Measurements from ENCODE around the gene INSYN2A. TPM values are rescaled to one million over a fixed set of nuclear protein-coding genes. Genes with fewer than 3 reads are reported as not detected.

INSYN2A gene
- total RNA-seq (2013) = not detected
- polyA plus RNA-seq (not detected), polyA minus RNA-seq (not detected in 2 replicates), total RNA-seq (0 to 1.5 (median 0.08) reads per million in 11 experiments)

GRCh38 chr10:127196282-127197153 lies at the start of gene INSYN2A:
INSYN2A (minus strand) TSS chr10:127196591; CDS start chr10:127176395, 20,196 bp downstream.
- Mint-ChIP-seq H3K27ac (no peak within 1 kb of the TSS), H3K36me3 (no peaks in the 10 kb centered on the region), H3K27me3 (ENCODE audit: low read depth in 3 of 3) (peaks cover 38 to 57% (median 48%) of the 10 kb centered on the region in 3 donors), H3K4me1 (peaks cover 3% of the 10 kb centered on the region), H3K9me3 (peaks cover 0 to 7% (median 0%) of the 10 kb centered on the region in 7 donors), H3K4me3 (peak within 1 kb of the TSS; percentile 12 to 86)
- H3K27me3 ChIP-seq (ENCODE audit: control insufficient read depth in 2 of 2, insufficient read depth in 2 of 2, low read length in 2 of 2) = peaks cover 39 to 51% of the 10 kb centered on the region in 2 donors
- no peaks in the 10 kb centered on the region for H3K36me3 ChIP-seq (replicated peaks in 1 of 2; ENCODE audit: control insufficient read depth in 1 of 2, insufficient read depth in 2 of 2, low read length in 2 of 2)
- no peak for DNase-seq
- no peak within 1 kb of the TSS for H3K27ac ChIP-seq (ENCODE audit: low read depth in 1 of 2, low read length in 2 of 2)
- intact Hi-C loops (cut with micrococcal nuclease) = no loop called here
- H4K20me1 ChIP-seq (ENCODE audit: insufficient read depth, low read length) = no peaks in the 10 kb centered on the region
- TF ChIP-seq CTCF (IDR thresholded peaks at IDR 0.05) = no peak
- no peak within 1 kb of the TSS for H2AFZ ChIP-seq (ENCODE audit: insufficient read depth, low read depth, low read length, poor library complexity, severe bottlenecking)
- 3% methylated on average over 55 of the region's 81 CpGs for WGBS (ENCODE audit: insufficient coverage)
- H3K9me3 ChIP-seq (replicated peaks in 1 of 2; ENCODE audit: control insufficient read depth in 1 of 2, insufficient read depth in 1 of 2, low read length in 2 of 2) = no peaks in the 10 kb centered on the region
- H3K79me2 ChIP-seq (ENCODE audit: insufficient read depth, low read length) = no peaks in the 10 kb centered on the region
- no peaks in the 10 kb centered on the region for H3K4me1 ChIP-seq (ENCODE audit: control insufficient read depth in 1 of 2, insufficient read depth in 2 of 2, low read length in 2 of 2)
- H3K9ac ChIP-seq (ENCODE audit: insufficient read depth, low read length, poor library complexity, severe bottlenecking) = no peak within 1 kb of the TSS
- H3K4me2 ChIP-seq (replicated peaks; ENCODE audit: extremely low read depth, low read length, poor library complexity, severe bottlenecking) = peak within 1 kb of the TSS; percentile 4
- H3K4me3 ChIP-seq (replicated peaks in 1 of 3; ENCODE audit: low read depth in 2 of 3, low read length in 3 of 3) = no peak within 1 kb of the TSS

GRCh38 chr10:127245456-127245855 lies 49.1 kb upstream of the INSYN2A start:
- WGBS (ENCODE audit: insufficient coverage) = 86% methylated on average over 10 of the region's 10 CpGs

More at GRCh38 chr10:127245456-127245855, 49.1 kb upstream of the INSYN2A start:
- Histone ChIP-seq H4K20me1 (ENCODE audit: insufficient read depth, low read length) (no peaks in the 10 kb centered on the region), H3K4me2 (replicated peaks; ENCODE audit: extremely low read depth, low read length, poor library complexity, severe bottlenecking) (no peak overlapping the region), H3K4me1 (ENCODE audit: control insufficient read depth in 1 of 2, insufficient read depth in 2 of 2, low read length in 2 of 2) (no peaks in the 10 kb centered on the region), H3K4me3 (replicated peaks in 1 of 3; ENCODE audit: low read depth in 2 of 3, low read length in 3 of 3) (no peak overlapping the region), H3K9me3 (replicated peaks in 1 of 2; ENCODE audit: control insufficient read depth in 1 of 2, insufficient read depth in 1 of 2, low read length in 2 of 2) (no peaks in the 10 kb centered on the region), H3K27ac (ENCODE audit: low read depth in 1 of 2, low read length in 2 of 2) (no peak overlapping the region), H3K36me3 (replicated peaks in 1 of 2; ENCODE audit: control insufficient read depth in 1 of 2, insufficient read depth in 2 of 2, low read length in 2 of 2) (no peaks in the 10 kb centered on the region), H3K79me2 (ENCODE audit: insufficient read depth, low read length) (no peaks in the 10 kb centered on the region), H3K9ac (ENCODE audit: insufficient read depth, low read length, poor library complexity, severe bottlenecking) (no peak overlapping the region), H3K27me3 (ENCODE audit: control insufficient read depth in 2 of 2, insufficient read depth in 2 of 2, low read length in 2 of 2) (no peaks in the 10 kb centered on the region), H2AFZ (ENCODE audit: insufficient read depth, low read depth, low read length, poor library complexity, severe bottlenecking) (no peak overlapping the region)
- no peak for TF ChIP-seq CTCF (IDR thresholded peaks at IDR 0.05)
- no peaks in the 10 kb centered on the region for H3K36me3 Mint-ChIP-seq
- intact Hi-C loops (cut with micrococcal nuclease) = no loop called here
- H3K4me1 Mint-ChIP-seq = peaks cover 3% of the 10 kb centered on the region
- DNase-seq = no peak
- no peak overlapping the region for H3K4me3 Mint-ChIP-seq
- peaks cover 3 to 4% (median 3%) of the 10 kb centered on the region in 3 donors for H3K27me3 Mint-ChIP-seq (ENCODE audit: low read depth in 3 of 3)
- peak overlapping the region in 1 of 7 donors; percentile 3 for H3K27ac Mint-ChIP-seq
- H3K9me3 Mint-ChIP-seq = no peaks in the 10 kb centered on the region
